IPS-NIHi7 (cell line): ENCODE results near the gene SSRP1.

ENCODE experiments used
- DNase-seq: peaks from one replicate; pipeline ENCODE4 v3.0.0; 2012; ENCODE audit warnings: mixed read lengths; ENCODE audit errors: extremely low spot score

SSRP1 gene

DNA sequence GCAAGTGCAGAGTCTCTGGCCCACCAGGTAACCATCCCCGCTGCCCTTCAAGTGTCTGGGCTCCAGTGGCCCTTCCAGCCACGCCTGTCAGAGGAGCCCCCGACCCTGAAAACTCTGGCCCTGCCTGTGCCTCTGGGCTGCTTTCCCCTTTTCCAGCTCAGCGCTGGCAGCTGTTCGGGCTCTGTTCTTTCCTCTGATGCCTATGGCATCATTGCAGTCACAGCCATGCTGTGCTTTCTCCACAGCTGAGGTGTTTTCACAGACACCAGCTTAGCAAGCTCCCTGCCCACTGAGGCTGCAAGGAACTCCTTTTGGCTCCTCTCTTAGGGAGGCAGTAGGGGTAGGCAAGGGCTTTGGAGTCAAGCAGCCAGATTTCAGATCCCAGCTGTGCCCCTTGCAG is 23.7 kb upstream of the SSRP1 start:
- no peak for DNase-seq

GRCh38 chr11:57358991-57359390 is 23.3 kb upstream of the SSRP1 start:
- DNase-seq = no peak

- DNase-seq = no peak
Observed at GRCh38 chr11:57358543-57358961, 22.9 kb upstream of the SSRP1 start.

DNA sequence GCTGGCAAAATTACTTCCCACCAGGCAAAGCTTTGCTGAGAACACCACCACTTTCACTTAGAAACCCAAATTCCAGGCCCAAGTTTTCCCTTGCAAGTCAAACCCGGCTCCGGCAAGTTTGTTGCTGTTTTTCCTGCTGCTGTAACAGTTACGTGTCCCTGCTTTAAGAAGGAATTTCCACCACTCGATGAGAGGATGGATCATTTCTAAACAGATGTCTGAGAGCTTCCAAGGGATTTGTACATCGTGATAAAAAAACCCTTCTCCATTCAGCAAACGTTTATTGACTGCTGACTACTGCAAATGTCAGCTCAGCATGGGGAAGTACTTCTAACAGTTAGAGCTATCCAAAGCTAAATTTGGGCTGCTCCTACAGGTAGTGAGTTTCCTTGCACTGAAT is 22.2 kb upstream of the SSRP1 start:
- no peak for DNase-seq

- no peak for DNase-seq
Observed at GRCh38 chr11:57357310-57357709, 21.6 kb upstream of the SSRP1 start.

- DNase-seq = no peak
Observed at GRCh38 chr11:57356268-57356667, 20.6 kb upstream of the SSRP1 start.

DNA sequence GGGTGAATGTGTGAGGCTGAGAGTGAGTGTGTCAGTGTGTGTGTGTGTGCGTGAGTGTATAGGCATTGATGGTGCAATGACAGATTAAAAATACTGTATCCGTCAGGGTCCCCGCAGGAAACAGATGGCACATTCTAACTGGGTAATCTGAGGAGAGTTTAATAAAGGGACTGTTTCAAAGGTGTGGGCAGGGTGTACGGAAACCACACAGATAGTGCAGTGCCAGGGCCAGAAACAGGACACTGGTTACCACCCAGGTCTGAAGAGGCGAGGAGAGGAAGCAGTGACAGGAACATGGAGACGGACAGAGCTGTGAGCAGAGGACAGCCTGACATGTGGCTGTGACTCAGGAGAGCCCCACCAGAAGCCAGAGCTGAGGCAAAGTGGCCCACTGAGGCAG is 19.0 kb upstream of the SSRP1 start:
- no peak for DNase-seq

DNA sequence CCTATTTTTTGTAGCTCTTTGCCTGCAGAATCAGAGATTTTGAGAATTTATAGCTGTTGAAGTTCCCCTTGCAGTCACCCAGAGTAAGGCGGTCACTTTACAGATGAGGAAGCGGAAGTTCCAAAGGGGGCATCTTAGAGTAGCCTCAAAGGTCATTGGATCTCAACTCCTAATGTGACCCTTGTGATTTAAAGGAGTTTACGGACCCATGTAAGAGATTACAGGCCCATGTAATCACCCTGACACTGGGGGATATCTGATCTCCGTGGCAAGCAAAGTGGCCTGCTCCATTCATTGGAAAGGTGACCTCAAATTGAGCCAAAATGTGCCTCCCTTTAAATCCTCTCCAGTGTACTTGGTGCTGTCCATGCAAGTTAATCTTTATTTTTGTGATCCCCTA is 18.2 kb upstream of the SSRP1 start:
- DNase-seq = no peak

GRCh38 chr11:57353446-57353845 is 17.8 kb upstream of the SSRP1 start:
- no peak for DNase-seq

DNA sequence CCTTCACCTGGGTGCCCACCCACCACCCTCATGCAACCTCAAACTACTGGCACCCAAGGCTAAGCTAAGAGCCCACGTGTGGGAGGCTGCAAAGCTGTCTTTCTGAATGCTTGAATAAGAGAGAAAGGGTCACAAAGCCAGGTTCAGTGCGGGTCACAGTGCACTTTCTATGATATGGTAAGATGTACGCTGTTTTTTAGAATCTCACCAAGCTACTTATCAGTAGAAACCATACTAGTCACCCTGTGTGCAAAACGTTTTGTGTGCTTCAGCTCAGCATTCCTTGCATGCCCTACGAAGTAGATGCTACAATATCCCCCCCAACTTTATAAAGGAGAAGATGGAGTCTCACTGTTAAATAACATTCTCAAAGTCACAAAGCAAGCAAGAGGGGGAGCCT is 17.3 kb upstream of the SSRP1 start:
- no peak for DNase-seq

GRCh38 chr11:57349491-57350274 is 14.0 kb upstream of the SSRP1 start:
- DNase-seq = peak; percentile 90

GRCh38 chr11:57348636-57349313 is 13.1 kb upstream of the SSRP1 start:
- DNase-seq = no peak

DNA sequence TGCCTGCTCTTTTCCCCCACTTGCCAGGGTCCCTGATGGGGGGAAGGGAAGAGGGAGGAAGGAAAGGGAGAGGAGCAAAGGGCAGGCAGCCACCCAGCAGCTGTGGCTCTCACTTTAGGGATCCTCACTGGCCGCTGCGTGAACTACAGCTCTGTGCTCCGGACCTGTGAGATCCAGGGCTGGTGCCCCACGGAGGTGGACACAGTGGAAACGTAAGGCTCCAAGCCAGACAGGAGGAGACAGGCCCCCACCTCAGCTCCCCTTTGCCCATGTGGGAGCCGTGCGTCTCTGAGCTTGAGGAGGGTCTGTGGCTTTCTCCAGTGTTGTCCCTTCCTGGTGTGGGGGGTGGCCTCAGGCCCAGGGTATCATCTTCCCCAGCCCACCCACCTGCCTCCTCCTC is 12.4 kb upstream of the SSRP1 start:
- DNase-seq = no peak

- DNase-seq = no peak
Observed at GRCh38 chr11:57347336-57347735, 11.6 kb upstream of the SSRP1 start.

DNA sequence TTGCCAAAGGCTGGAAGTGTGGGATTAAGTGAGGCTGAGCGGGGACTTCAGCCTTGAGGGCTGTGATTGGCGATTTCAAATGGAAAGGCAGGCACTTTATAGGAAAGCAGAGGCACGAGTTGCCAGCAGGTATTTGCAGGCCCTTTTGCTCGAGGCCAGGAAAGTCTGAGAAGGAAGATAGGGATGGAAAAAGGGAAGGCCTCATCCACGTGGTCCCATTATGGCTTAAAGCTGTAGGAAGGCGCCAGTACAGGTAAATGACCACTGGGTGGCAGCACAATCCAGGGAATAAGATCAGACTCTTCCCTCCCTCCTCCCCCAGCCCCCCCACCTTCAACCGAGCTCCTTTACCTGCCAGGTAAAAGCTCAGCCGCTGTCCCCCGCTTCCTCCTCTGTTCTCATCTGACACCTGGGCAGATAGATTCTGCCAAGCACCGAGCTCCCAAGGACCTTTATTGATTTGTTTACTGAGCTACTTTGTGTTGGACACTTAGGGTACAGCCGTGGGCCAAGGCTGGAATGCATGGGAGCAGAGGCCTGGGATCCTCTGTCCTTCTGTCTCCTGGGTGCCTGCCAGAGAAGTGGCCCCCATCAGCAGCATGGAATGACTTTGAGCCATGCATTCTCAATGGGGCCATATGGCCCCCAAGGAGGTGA is 10.0 kb upstream of the SSRP1 start:
- DNase-seq = peak; percentile 87

GRCh38 chr11:57344826-57345225 is 9.1 kb upstream of the SSRP1 start:
- no peak for DNase-seq

DNA sequence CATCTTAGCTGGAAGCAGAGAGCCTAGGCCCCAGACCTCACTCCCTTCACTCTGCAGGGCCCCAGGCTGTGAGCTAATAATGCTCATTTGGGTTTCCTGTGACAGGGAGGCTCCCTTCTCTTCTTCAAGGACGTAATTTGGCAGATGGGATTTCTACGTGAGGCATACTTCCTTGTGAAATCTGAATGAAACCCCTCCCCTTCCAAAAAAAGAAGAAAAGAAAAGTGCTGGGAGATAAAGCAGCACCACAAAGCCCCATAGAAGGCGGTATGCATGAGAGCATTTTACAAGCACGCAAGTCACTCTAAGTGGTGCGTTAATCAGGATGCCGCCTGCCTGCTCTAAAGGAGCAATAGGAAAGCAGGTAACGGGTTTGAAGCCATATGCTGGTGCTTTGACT is 8.1 kb upstream of the SSRP1 start:
- DNase-seq = no peak

DNA sequence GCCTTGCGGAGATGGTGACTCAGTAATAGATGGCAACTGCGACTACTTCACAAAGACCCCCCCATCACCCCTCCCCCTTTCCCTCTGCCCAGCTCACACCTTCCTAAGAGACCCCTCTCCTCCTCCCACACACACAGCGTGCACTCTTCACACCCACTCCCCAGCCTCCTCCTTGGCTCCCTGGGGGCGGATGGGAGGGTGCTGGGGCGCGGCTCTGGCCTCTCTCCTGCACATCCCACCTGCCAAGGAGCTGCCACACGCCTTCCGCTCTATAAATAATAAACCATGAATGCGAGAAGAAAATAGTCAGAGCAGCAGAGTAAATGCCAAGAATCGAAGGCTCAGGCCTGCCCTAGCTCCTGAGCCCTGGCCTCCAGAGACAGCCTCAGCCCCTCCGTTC is 7.0 kb upstream of the SSRP1 start:
- no peak for DNase-seq

DNA sequence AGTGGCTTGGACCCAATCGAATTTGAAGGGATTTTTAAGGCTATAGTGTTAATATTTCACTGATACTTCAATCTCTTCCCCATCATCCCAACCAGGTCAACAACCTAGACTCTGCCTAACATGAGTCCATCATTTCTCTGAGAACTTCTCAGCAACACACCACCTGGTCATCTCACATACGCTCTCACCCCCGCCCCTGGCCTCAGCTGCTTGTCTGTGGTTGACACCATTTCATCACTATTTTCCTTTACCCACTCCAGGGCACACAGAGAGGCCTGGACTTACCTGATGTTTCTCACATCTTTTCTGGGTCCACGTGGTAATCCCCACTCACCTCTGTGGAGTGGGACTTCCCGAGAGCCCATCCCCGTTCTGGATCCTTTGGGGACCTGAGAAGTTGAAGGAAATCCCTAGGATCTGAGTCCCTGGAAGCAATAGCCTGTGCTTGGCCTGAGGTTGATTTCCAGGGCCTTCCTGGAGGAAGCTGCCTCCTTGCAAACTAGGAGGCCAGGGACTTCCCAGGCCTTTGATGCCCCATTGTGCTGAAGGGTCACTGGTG is 5.6 kb upstream of the SSRP1 start:
- DNase-seq = no peak

- DNase-seq = peak; percentile 58
Observed at GRCh38 chr11:57340039-57340615, 4.4 kb upstream of the SSRP1 start.

GRCh38 chr11:57339328-57339727 is 3.6 kb upstream of the SSRP1 start:
- no peak for DNase-seq

- DNase-seq = no peak
Observed at GRCh38 chr11:57338142-57338541, 2.5 kb upstream of the SSRP1 start, which contains the start of gene P2RX3. P2RX3 (plus strand) TSS chr11:57338352; CDS start chr11:57338551, 199 bp downstream.
